Measurements from ENCODE around the gene TSEN15.
"Not testable (repeated sequence)": the region's sequence is repeated elsewhere in the genome, so short reads cannot be mapped to it uniquely, and the experiment has no call there.

TSEN15 gene

DNA sequence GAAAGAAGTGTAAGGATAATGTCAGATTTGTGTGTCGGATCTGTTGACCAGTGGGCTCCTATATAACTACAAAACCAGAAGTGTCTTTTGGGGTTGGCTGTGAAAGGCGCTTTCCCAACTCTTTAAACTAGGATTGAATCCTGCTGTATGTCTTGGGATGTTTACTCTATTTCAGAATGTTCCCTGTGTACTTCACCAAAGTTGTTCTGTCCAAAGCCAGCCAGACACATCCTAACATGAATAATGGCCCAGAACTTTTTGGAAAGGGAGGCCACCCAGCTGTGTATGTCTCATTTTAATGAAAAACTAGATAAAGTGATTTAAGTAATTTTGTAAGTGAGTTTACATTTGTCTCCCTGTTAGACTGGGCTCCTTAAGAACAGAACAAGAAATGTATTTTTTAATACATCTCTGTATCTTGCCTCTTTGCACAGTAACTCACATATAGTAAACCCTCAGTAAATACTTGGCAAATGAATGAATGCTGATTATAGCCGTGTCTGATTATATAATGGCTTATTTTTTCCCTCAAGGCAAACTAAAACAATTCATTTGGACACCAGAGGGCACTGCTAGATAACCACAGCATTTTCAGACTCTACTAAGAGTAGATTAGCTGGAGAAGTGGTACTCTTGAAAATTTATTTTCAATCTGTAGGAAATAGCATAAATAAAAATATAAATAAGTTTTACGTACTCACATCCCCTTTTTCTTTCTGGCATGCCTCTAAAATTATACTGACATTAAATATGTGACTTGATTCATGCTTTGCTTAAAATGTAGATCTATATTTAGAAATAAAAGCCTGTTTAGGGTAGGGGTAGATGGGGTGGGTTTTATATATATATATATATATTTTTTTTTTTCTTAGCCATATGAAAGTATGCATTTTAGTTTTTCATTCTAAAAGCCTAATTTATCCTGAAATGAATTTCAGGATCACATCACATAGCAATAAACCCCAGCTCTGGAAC lies 23.8 kb downstream of the TSEN15 start:
- H3K4me1 Mint-ChIP-seq (ENCODE audit: low read depth), result no peaks in the 10 kb centered on the region
- peaks cover 9% of the 10 kb centered on the region for H3K36me3 Mint-ChIP-seq (ENCODE audit: low read depth)
- no peak overlapping the region for H3K4me3 Mint-ChIP-seq
- no peaks in the 10 kb centered on the region for H3K9me3 Mint-ChIP-seq
- intact Hi-C loops (cut with micrococcal nuclease), result loop anchor here (1.0 to 10.0 kb wide), 4 partner anchors 147 to 619 kb away; no protein-coding TSS in a partner anchor
- no peak overlapping the region for H3K27ac Mint-ChIP-seq
- no peaks in the 10 kb centered on the region for H3K27me3 Mint-ChIP-seq

GRCh38 chr1:184078564-184079249 lies 27.2 kb downstream of the TSEN15 start:
- intact Hi-C loops (cut with micrococcal nuclease), result loop anchor here (10.0 kb wide), 1 partner anchor 616 kb away; no protein-coding TSS in a partner anchor
- Mint-ChIP-seq H3K4me1 (ENCODE audit: low read depth) (no peaks in the 10 kb centered on the region), H3K27ac (no peak overlapping the region), H3K4me3 (no peak overlapping the region), H3K36me3 (ENCODE audit: low read depth) (no peaks in the 10 kb centered on the region), H3K27me3 (no peaks in the 10 kb centered on the region), H3K9me3 (no peaks in the 10 kb centered on the region)

DNA sequence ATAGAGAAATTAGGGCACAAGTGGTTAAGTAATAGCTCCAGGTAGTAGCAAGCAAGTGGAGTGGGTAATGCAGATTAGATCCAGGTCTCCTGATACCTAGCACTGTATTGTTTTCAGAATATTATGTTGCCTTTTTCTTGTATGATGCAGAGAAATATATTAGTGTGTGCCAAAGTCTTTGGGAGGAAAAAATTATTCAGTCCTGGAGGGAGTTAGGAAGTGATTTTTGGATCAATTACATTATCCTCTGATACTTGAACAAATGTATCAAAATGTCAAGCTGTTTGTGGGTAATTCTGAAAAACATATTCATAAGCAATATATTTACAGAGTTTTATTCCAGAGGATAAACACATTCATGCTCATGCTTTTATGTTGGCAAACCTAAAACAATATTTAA lies 28.8 kb downstream of the TSEN15 start:
- H3K27ac Mint-ChIP-seq, result no peak overlapping the region

DNA sequence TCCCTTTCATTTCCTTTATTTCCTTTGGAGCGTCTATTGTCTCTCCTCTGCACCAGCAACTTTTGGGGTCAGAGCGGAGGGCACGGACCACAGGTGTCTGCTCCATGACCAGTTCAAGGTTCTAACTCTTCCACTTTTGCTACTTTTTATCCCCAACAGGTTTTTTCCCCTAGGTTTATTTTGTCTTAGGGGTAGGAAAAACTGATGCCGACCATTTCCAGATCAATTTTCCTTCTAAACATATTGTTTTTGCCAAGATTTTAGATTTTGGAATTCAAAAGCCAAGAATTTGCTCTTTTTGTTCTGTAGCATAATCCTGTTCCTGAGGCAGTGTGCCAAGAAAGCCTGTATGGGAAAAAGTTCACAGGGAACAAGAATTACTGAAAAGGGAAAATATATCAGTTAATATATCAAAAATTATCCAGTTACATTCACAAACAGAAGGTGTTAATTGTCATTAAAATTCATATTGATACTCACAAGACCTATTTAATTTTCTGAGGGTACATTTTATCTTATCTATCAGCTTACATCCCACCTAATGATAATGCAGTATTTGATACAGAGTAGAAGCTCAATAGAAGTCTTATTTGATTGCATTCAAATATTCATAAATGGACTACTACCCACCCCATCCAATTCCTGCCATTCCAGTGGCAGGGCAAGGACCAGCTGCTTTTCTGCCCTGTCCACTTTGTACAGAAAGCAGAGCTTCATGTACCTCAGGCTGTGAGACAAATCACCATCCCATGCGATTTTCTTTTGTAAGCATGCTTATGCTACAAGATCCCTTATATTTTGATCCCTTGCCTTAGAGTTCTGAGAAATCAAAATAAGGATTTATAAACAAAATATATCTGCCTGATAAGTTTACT lies 31.2 kb downstream of the TSEN15 start:
- Mint-ChIP-seq H3K4me3 (no peak overlapping the region), H3K9me3 (no peaks in the 10 kb centered on the region), H3K27ac (no peak overlapping the region), H3K4me1 (ENCODE audit: low read depth) (no peaks in the 10 kb centered on the region), H3K27me3 (no peaks in the 10 kb centered on the region), H3K36me3 (ENCODE audit: low read depth) (no peaks in the 10 kb centered on the region)
- intact Hi-C loops (cut with micrococcal nuclease), result no loop called here

More for the DNA sequence above, 28.8 kb downstream of the TSEN15 start:
- Mint-ChIP-seq H3K36me3 (ENCODE audit: low read depth) (no peaks in the 10 kb centered on the region), H3K27me3 (no peaks in the 10 kb centered on the region), H3K4me3 (no peak overlapping the region), H3K9me3 (no peaks in the 10 kb centered on the region), H3K4me1 (ENCODE audit: low read depth) (no peaks in the 10 kb centered on the region)
- intact Hi-C loops (cut with micrococcal nuclease), result no loop called here

- no peaks in the 10 kb centered on the region for H3K27me3 Mint-ChIP-seq
- H3K4me1 Mint-ChIP-seq (ENCODE audit: low read depth), result no peaks in the 10 kb centered on the region
- H3K4me3 Mint-ChIP-seq, result no peak overlapping the region
- H3K9me3 Mint-ChIP-seq, result no peaks in the 10 kb centered on the region
- no peaks in the 10 kb centered on the region for H3K36me3 Mint-ChIP-seq (ENCODE audit: low read depth)
- intact Hi-C loops (cut with micrococcal nuclease), result no loop called here
- no peak overlapping the region for H3K27ac Mint-ChIP-seq
These were observed 34.1 kb downstream of the TSEN15 start for GRCh38 chr1:184085667-184086066.

- H3K9me3 Mint-ChIP-seq, result no peaks in the 10 kb centered on the region
- H3K27me3 Mint-ChIP-seq, result no peaks in the 10 kb centered on the region
- no peaks in the 10 kb centered on the region for H3K4me1 Mint-ChIP-seq (ENCODE audit: low read depth)
- H3K4me3 Mint-ChIP-seq, result no peak overlapping the region
- intact Hi-C loops (cut with micrococcal nuclease), result no loop called here
- H3K36me3 Mint-ChIP-seq (ENCODE audit: low read depth), result no peaks in the 10 kb centered on the region
- no peak overlapping the region for H3K27ac Mint-ChIP-seq
These were observed 36.5 kb downstream of the TSEN15 start for GRCh38 chr1:184088037-184088436.

DNA sequence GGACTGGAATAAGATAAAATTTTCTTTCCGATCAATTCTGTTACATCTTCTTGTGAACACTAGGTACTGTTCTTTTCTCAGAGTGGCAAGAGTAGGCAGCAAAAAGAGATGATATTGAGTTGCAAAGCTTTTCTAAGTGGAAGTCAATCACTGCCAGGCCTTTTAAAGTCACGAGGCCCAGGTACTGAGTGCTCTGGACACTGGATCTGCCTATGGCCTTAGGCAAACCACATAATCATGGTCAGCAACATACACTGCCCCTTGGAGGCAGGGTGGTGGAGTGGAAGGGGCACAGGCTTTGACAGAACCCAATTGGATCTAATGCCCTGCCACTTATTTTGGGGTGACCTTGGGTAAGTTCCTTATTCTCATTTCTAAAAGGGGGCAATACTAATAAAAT lies 41.5 kb downstream of the TSEN15 start:
- Mint-ChIP-seq H3K36me3 (ENCODE audit: low read depth) (no peaks in the 10 kb centered on the region), H3K4me3 (no peak overlapping the region), H3K27ac (no peak overlapping the region), H3K9me3 (no peaks in the 10 kb centered on the region), H3K4me1 (ENCODE audit: low read depth) (no peaks in the 10 kb centered on the region), H3K27me3 (no peaks in the 10 kb centered on the region)
- intact Hi-C loops (cut with micrococcal nuclease), result no loop called here

DNA sequence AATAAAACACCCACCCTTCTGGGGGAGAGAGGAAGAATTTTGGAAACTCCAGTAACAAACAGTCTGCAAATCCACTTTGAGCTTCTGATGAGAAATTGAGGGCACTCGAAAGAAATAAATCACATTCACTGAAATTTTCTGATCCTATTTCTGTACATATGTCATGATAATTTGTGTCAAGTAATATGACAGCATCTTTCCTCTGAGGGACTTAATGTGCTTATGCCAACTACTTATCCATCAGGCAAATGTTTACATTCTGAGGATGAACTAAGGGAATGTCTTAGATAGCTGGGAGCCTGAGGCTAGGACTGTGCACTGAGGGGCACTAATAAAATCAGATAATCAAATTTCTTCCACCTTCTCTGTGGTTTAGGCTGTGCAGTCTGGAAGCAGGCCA lies 44.5 kb downstream of the TSEN15 start:
- H3K9me3 Mint-ChIP-seq, result peaks cover 10% of the 10 kb centered on the region
- no peak overlapping the region for H3K27ac Mint-ChIP-seq
- H3K4me1 Mint-ChIP-seq (ENCODE audit: low read depth), result no peaks in the 10 kb centered on the region
- H3K4me3 Mint-ChIP-seq, result no peak overlapping the region
- peaks cover 7% of the 10 kb centered on the region for H3K36me3 Mint-ChIP-seq (ENCODE audit: low read depth)
- intact Hi-C loops (cut with micrococcal nuclease), result no loop called here
- H3K27me3 Mint-ChIP-seq, result no peaks in the 10 kb centered on the region

- peaks cover 10% of the 10 kb centered on the region for H3K9me3 Mint-ChIP-seq
- H3K36me3 Mint-ChIP-seq (ENCODE audit: low read depth); H3K27ac Mint-ChIP-seq; intact Hi-C loops (cut with micrococcal nuclease); H3K27me3 Mint-ChIP-seq; H3K4me3 Mint-ChIP-seq; H3K4me1 Mint-ChIP-seq (ENCODE audit: low read depth): not testable (repeated sequence)
These were observed 45.0 kb downstream of the TSEN15 start for GRCh38 chr1:184096580-184096979.

- H3K27me3 Mint-ChIP-seq, result no peaks in the 10 kb centered on the region
- no peak overlapping the region for H3K4me3 Mint-ChIP-seq
- H3K9me3 Mint-ChIP-seq, result peaks cover 31% of the 10 kb centered on the region
- no peak overlapping the region for H3K27ac Mint-ChIP-seq
- intact Hi-C loops (cut with micrococcal nuclease), result no loop called here
- peaks cover 7% of the 10 kb centered on the region for H3K36me3 Mint-ChIP-seq (ENCODE audit: low read depth)
- no peaks in the 10 kb centered on the region for H3K4me1 Mint-ChIP-seq (ENCODE audit: low read depth)
These were observed 49.6 kb downstream of the TSEN15 start for GRCh38 chr1:184101141-184101540.

DNA sequence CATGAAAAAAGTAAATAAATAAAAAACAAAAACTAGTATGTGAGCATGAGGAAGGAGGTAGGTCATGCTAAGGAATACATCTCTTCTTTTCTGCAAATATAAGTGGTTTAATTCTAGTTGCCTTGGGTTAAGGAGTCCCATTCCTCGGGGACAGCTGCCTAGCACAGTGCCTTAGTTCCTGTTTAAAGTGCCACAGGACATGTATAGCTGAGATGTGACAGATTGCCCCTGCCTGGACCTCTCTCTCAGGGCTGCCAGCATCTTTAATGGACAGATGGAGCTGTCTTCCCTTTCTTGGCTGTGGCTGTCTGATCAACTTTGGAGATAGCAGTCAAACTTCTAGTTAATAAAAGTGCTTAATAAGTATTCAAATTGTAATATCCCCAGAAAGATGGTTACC lies 50.0 kb downstream of the TSEN15 start:
- Mint-ChIP-seq H3K9me3 (peaks cover 36% of the 10 kb centered on the region), H3K36me3 (ENCODE audit: low read depth) (peaks cover 7% of the 10 kb centered on the region), H3K27me3 (no peaks in the 10 kb centered on the region), H3K4me3 (no peak overlapping the region), H3K4me1 (ENCODE audit: low read depth) (no peaks in the 10 kb centered on the region), H3K27ac (no peak overlapping the region)
- intact Hi-C loops (cut with micrococcal nuclease), result no loop called here

GRCh38 chr1:184110272-184111204 lies 59.0 kb downstream of the TSEN15 start:
- no peak overlapping the region for H3K4me3 Mint-ChIP-seq
- intact Hi-C loops (cut with micrococcal nuclease), result no loop called here
- H3K9me3 Mint-ChIP-seq, result peaks cover 18% of the 10 kb centered on the region

More at GRCh38 chr1:184110272-184111204, 59.0 kb downstream of the TSEN15 start:
- H3K27ac Mint-ChIP-seq, result no peak overlapping the region
- H3K4me1 Mint-ChIP-seq (ENCODE audit: low read depth), result peaks cover 8% of the 10 kb centered on the region
- H3K36me3 Mint-ChIP-seq (ENCODE audit: low read depth), result no peaks in the 10 kb centered on the region
- H3K27me3 Mint-ChIP-seq, result no peaks in the 10 kb centered on the region

Data from dendritic cell treated with granulocyte-macrophage colony-stimulating factor and Interleukin-4, amounts not matched to agents 40 ng/mL and 50 ng/mL, for 4 days (primary cell).